Adrenal gland (tissue), 12 donors: ENCODE results near the gene MBIP. TPM values are rescaled to one million over a fixed set of nuclear protein-coding genes. Genes with fewer than 3 reads are reported as not detected.
"Not testable (repeated sequence)": the region's sequence is repeated elsewhere in the genome, so short reads cannot be mapped to it uniquely, and the experiment has no call there.

Experiments used
- DNase-seq, 7 donors: peaks; one replicate each; pipeline ENCODE4 v3.0.0-alpha.2; 2019 to 2020
- H3K27ac ChIP-seq, 5 donors: fragments of 200-600 bp; sonication (generic) in 4 of 5; 1 replicate in 3 of 5; 2 replicates in 2 of 5; pipeline versions ENCODE4 v1.5.1 to v1.8.0; 2016 to 2020; ENCODE audit warnings: mild to moderate bottlenecking in 1 of 5
- H3K27me3 ChIP-seq: fragments of 200-600 bp; 2 replicates; pipeline ENCODE4 v1.8.0; 2021
- H3K36me3 ChIP-seq, 2 donors: fragments of 200-600 bp; replicated peaks in 1 of 2; 1 replicate in 1 of 2; 2 replicates in 1 of 2; pipeline versions ENCODE4 v1.5.1 to v1.8.0; 2018 to 2022
- H3K4me1 ChIP-seq, 2 donors: fragments of 200-600 bp; replicated peaks in 1 of 2; 1 replicate in 1 of 2; 2 replicates in 1 of 2; pipeline versions ENCODE4 v1.5.1 to v1.8.0; 2018 to 2021
- H3K4me3 ChIP-seq, 4 donors: fragments of 200-600 bp; sonication (generic) in 3 of 4; one replicate each; pipeline ENCODE4 v1.5.1; 2016 to 2018
- H3K9me3 ChIP-seq, 3 donors: fragments of 200-600 bp; sonication (generic) in 1 of 3; replicated peaks in 1 of 3; 1 replicate in 2 of 3; 2 replicates in 1 of 3; pipeline versions ENCODE4 v1.5.1 to v1.8.0; 2016 to 2021
- CTCF ChIP-seq, 6 experiments: fragments of 450-650 bp in 4 of 6; fragments of 200-600 bp in 2 of 6; sonication (generic) in 1 of 6; IDR thresholded peaks; 1 replicate in 5 of 6; 2 replicates in 1 of 6; pipeline versions ENCODE4 v1.5.1 to v1.8.0; 2016 to 2021; ENCODE audit warnings: antibody characterized with exemption in 6 of 6, mild to moderate bottlenecking in 2 of 6, moderate library complexity in 1 of 6
- POLR2A ChIP-seq, 2 donors: fragments of 450-650 bp; IDR thresholded peaks; one replicate each; pipeline ENCODE4 v1.6.1; 2017; ENCODE audit warnings: antibody characterized with exemption in 2 of 2, mild to moderate bottlenecking in 2 of 2, moderate library complexity in 1 of 2
- WGBS, 4 donors: extraction: QIAGEN DNeasy Blood & Tissue Kit in 2 of 4; methylation state at CpG; one replicate each; pipeline versions ENCODE4 v1.1.5 to v1.1.7; 2013 to 2017; 5-methylcytosine and 5-hydroxymethylcytosine counted together
- intact Hi-C, 2 donors: fragments of 100-400 bp; cut with DNase I; formaldehyde crosslinking; loops; one replicate each; pipeline versions ENCODE4 v1.14.1 to v1.15.0; 2022 to 2023
- polyA plus RNA-seq, 3 donors: library from polyadenylated mRNA; stranded (reverse); fragments of 200-250 nt in 2 of 3; fragments of 350-450 nt in 1 of 3; fragmentation: Illumina TruSeq in 1 of 3; extraction: RNeasy Lipid Tissue Mini Kit (QIAGEN cat#74804) in 1 of 3; gene quantifications; one replicate each; pipeline ENCODE4 v1.2.3, GENCODE V29; 2013 to 2014
- total RNA-seq, 9 donors: library from RNA; depleted of rRNA in 4 of 9; stranded (reverse); fragments of >200 nt in 4 of 9; fragments of 120-200 nt in 1 of 9; fragmentation: NEBNext Ultra II Directional in 1 of 9; extraction: Animal tissue kit (Norgen Biotek cat#: 25700) in 1 of 9; gene quantifications; one replicate each; pipeline versions ENCODE4 v1.1.0 to v1.2.4, GENCODE V29; 2013 to 2023
- donor health status: healthy with polysubstance abuse.
- donor health status: Bipolar disorder and iron deficiency.
- donor health status: DM: yes; HTN: yes; CAD: no.
- donor health status: DM: no; HTN: no; CAD: no.
- donor health status: DM: no; HTN: no; CAD: no.
- donor health status: DM: yes; HTN: yes; CAD: no.

MBIP gene
- total and polyA plus RNA-seq, 12 donors: 10.5 to 68.3 (median 23.5) TPM

GRCh38 chr14:36346052-36346451 is 25.6 kb upstream of the MBIP start:
- intact Hi-C loops: no loop called here
- TF ChIP-seq POLR2A (IDR thresholded peaks at IDR 0.05) (no peak), CTCF (IDR thresholded peaks at IDR 0.05) (no peak)
- H3K27me3 ChIP-seq: no peaks in the 10 kb centered on the region
- 35 to 79% (median 55%) methylated on average over 2 of the region's 2 CpGs for WGBS, 4 donors
- no peaks in the 10 kb centered on the region for H3K9me3 ChIP-seq
- no peaks in the 10 kb centered on the region for H3K36me3 ChIP-seq
- H3K4me1 ChIP-seq: no peaks in the 10 kb centered on the region
- no peak for DNase-seq
- no peak overlapping the region for H3K27ac ChIP-seq
- H3K4me3 ChIP-seq: no peak overlapping the region

- H3K27ac ChIP-seq: no peak overlapping the region
- no peaks in the 10 kb centered on the region for H3K4me1 ChIP-seq
- H3K9me3 ChIP-seq: no peaks in the 10 kb centered on the region
- H3K27me3 ChIP-seq: no peaks in the 10 kb centered on the region
- intact Hi-C loops: no loop called here
- H3K36me3 ChIP-seq: no peaks in the 10 kb centered on the region
- TF ChIP-seq CTCF (IDR thresholded peaks at IDR 0.05) (no peak), POLR2A (IDR thresholded peaks at IDR 0.05) (no peak)
- H3K4me3 ChIP-seq: no peak overlapping the region
- 37 to 83% (median 61%) methylated on average over 2 of the region's 2 CpGs for WGBS, 4 donors
- DNase-seq: no peak
Observed at GRCh38 chr14:36344211-36344610, 23.8 kb upstream of the MBIP start.

- H3K9me3 ChIP-seq, DNase-seq, H3K4me3 ChIP-seq, H3K4me1 ChIP-seq, intact Hi-C loops, H3K27me3 ChIP-seq, H3K36me3 ChIP-seq, H3K27ac ChIP-seq: not testable (repeated sequence)
- 62 to 75% (median 71%) methylated on average over 5 of the region's 5 CpGs for WGBS, 4 donors
Observed at GRCh38 chr14:36341811-36342210, 21.4 kb upstream of the MBIP start.

- no peak for TF ChIP-seq CTCF (IDR thresholded peaks at IDR 0.05)
- TF ChIP-seq POLR2A (IDR thresholded peaks at IDR 0.05): no peak
- Histone ChIP-seq H3K4me1 (no peaks in the 10 kb centered on the region), H3K4me3 (no peak overlapping the region), H3K9me3 (no peaks in the 10 kb centered on the region), H3K27me3 (peaks cover 7% of the 10 kb centered on the region), H3K27ac (no peak overlapping the region), H3K36me3 (no peaks in the 10 kb centered on the region)
- no peak for DNase-seq
- intact Hi-C loops: no loop called here
Observed at GRCh38 chr14:36340276-36340890, 19.9 kb upstream of the MBIP start.

GRCh38 chr14:36339816-36340215 is 19.4 kb upstream of the MBIP start:
- peaks cover 7% of the 10 kb centered on the region for H3K27me3 ChIP-seq
- no peak overlapping the region for H3K4me3 ChIP-seq
- TF ChIP-seq CTCF (IDR thresholded peaks at IDR 0.05) (no peak), POLR2A (IDR thresholded peaks at IDR 0.05) (no peak)
- intact Hi-C loops: no loop called here
- no peak overlapping the region for H3K27ac ChIP-seq
- no peak for DNase-seq
- WGBS, 4 donors: 70 to 79% (median 77%) methylated on average over 1 of the region's 1 CpG
- no peaks in the 10 kb centered on the region for H3K4me1 ChIP-seq
- H3K36me3 ChIP-seq: no peaks in the 10 kb centered on the region
- H3K9me3 ChIP-seq: no peaks in the 10 kb centered on the region
